ENCODE measurements around the gene ZNF641.

DNA sequence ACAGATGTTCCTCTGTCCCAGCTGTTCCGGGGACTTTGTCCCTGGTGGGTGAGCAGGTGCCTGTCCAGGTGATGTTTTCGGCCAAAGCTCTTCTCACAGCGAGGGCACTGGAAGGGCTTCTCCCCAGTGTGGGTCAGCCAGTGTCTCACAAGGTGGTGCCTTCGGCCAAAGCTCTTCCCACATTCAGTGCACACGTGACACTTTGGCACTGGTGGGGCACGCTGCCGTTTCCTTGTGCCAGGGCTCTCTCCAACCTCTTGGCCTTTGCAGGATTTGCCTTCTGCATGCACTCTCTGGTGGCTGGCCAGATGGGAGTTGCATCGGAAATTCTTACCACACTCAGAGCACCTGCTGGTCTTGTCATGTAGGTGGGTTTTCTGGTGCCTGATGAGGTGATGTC lies 7.7 kb downstream of the ZNF641 start:
- TF ChIP-seq, protein P1, sequence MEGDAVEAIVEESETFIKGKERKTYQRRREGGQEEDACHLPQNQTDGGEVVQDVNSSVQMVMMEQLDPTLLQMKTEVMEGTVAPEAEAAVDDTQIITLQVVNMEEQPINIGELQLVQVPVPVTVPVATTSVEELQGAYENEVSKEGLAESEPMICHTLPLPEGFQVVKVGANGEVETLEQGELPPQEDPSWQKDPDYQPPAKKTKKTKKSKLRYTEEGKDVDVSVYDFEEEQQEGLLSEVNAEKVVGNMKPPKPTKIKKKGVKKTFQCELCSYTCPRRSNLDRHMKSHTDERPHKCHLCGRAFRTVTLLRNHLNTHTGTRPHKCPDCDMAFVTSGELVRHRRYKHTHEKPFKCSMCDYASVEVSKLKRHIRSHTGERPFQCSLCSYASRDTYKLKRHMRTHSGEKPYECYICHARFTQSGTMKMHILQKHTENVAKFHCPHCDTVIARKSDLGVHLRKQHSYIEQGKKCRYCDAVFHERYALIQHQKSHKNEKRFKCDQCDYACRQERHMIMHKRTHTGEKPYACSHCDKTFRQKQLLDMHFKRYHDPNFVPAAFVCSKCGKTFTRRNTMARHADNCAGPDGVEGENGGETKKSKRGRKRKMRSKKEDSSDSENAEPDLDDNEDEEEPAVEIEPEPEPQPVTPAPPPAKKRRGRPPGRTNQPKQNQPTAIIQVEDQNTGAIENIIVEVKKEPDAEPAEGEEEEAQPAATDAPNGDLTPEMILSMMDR (IDR thresholded peaks at IDR 0.05; ENCODE audit: borderline replicate concordance, extremely low read depth, low read length, poor library complexity, severe bottlenecking): no peak
- TF ChIP-seq EZH2 (IDR thresholded peaks at IDR 0.05; ENCODE audit: borderline replicate concordance, low read depth, low read length, severe bottlenecking): no peak

Measured in DND-41 (cell line).